ENCODE data around the gene SETBP1. TPM values are rescaled to one million over a fixed set of nuclear protein-coding genes. Genes with fewer than 3 reads are reported as not detected.

The SETBP1 gene
- total and polyA plus RNA-seq, 2 of the 13 experiments (the other 11 are each of a cell fraction or from before 2014, with no cell fraction given) = 0.18 to 0.65 TPM

DNA sequence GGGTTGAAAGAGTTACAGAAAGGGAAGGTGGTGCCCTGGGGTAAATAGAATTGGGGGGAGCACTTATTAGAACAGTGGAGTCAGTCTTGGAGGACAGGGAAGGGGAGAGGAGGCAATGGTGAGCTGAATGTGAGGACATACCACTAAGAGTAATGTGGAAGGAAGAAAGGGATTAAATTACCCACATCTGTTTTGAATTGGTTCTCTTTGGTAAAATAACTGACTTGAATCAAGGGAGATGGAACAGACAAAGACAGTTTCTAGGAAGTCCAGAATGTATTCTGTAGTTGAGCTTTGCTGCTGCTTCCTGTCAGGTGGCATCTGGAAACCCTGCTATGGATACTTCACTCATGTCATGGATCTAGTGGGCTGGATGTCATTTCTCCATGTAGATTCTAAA lies 6.7 kb downstream of the SETBP1 start:
- Histone ChIP-seq H3K36me3 (replicated peaks in 1 of 2; ENCODE audit: control insufficient read depth in 1 of 2, insufficient read depth in 2 of 2, low read length in 2 of 2) (no peaks in the 10 kb centered on the region), H4K20me1 (ENCODE audit: insufficient read depth, low read length) (no peaks in the 10 kb centered on the region), H3K4me3 (replicated peaks in 1 of 3; ENCODE audit: insufficient read depth in 1 of 3, low read depth in 2 of 3, low read length in 3 of 3) (no peak overlapping the region), H3K4me1 (ENCODE audit: insufficient read depth, low read length) (no peaks in the 10 kb centered on the region), H2AFZ (ENCODE audit: low read length) (no peak overlapping the region), H3K79me2 (ENCODE audit: insufficient read depth, low read length) (no peaks in the 10 kb centered on the region), H3K9ac (ENCODE audit: insufficient read depth, low read depth, low read length) (no peak overlapping the region), H3K27me3 (ENCODE audit: control insufficient read depth in 1 of 2, insufficient read depth in 2 of 2, low read length in 2 of 2) (peaks cover 0 to 11% of the 10 kb centered on the region in 2 experiments; a peak in 2 of 5 replicates), H3K9me3 (ENCODE audit: low read length) (no peaks in the 10 kb centered on the region), H3K4me2 (ENCODE audit: low read depth, low read length) (no peak overlapping the region), H3K27ac (ENCODE audit: extremely low read length, insufficient read depth, low read length) (no peak overlapping the region)
- in situ Hi-C loops (cut with HindIII; ENCODE audit: extremely low pct_ligation_motif_present, low pct_unique_long_range_greater_than_20kb) (loop anchor here (25.0 kb wide), 2 partner anchors 100 to 525 kb away; no protein-coding TSS in a partner anchor), intact Hi-C loops (cut with micrococcal nuclease; ENCODE audit: unreplicated experiment) (no loop called here)
- ATAC-seq (no peak), DNase-seq (ENCODE audit: low spot score) (no peak), FAIRE-seq (no peak)
- ChIA-PET POLR2A (no interaction called here), CTCF (ENCODE audit: low intra/inter-chr PET ratio, low total read pairs) (no interaction called here)
- BruUV-seq (replicated peaks) = no TSS peak
- TF ChIP-seq MED1 (CRISPR knock-in tag; IDR thresholded peaks at IDR 0.05) = no peak
- TF ChIP-seq GMEB1 (CRISPR knock-in tag; IDR thresholded peaks at IDR 0.05; ENCODE audit: borderline replicate concordance) = no peak
- TF ChIP-seq TAF1 (CRISPR knock-in tag; IDR thresholded peaks at IDR 0.05) = no peak
- TF ChIP-seq ATF1 (CRISPR knock-in tag; IDR thresholded peaks at IDR 0.05) = no peak
- TF ChIP-seq ZNF781 (CRISPR knock-in tag; IDR thresholded peaks at IDR 0.05; ENCODE audit: borderline replicate concordance, not compliant biosample characterization) = no peak
- no peak for TF ChIP-seq NCOA2 (CRISPR knock-in tag; IDR thresholded peaks at IDR 0.05)
- TF ChIP-seq MTF1 (CRISPR knock-in tag; IDR thresholded peaks at IDR 0.05) = no peak
- no peak for TF ChIP-seq ATF7-NPFF (CRISPR knock-in tag; IDR thresholded peaks at IDR 0.05; ENCODE audit: low read depth)
- no peak for TF ChIP-seq HES4 (CRISPR knock-in tag; IDR thresholded peaks at IDR 0.05; ENCODE audit: borderline replicate concordance)
- TF ChIP-seq NBN (conservative IDR thresholded peaks at IDR 0.05) = no peak
- TF ChIP-seq ZNF615 (CRISPR knock-in tag; IDR thresholded peaks at IDR 0.05; ENCODE audit: borderline replicate concordance) = no peak
- TF ChIP-seq ZNF496 (CRISPR knock-in tag; IDR thresholded peaks at IDR 0.05; ENCODE audit: insufficient replicate concordance) = no peak
- no peak for TF ChIP-seq KIAA2018 (CRISPR knock-in tag; IDR thresholded peaks at IDR 0.05; ENCODE audit: borderline replicate concordance)
